Activated T-cell treated with anti-CD3 and anti-CD28 coated beads, Interleukin-2, amount 50 U/mL, for 1 hour (primary cell): ENCODE data around the gene IBTK.
A peak's percentile ranks its signal among the peaks of the same experiment; 100 is the strongest.
"Not testable (repeated sequence)": the region's sequence is repeated elsewhere in the genome, so short reads cannot be mapped to it uniquely, and the experiment has no call there.

Experiments used
- DNase-seq: peaks from one replicate; pipeline ENCODE4 v3.0.0-alpha.2; 2020

The IBTK gene

GRCh38 chr6:82247505-82248272 is at the start of gene IBTK:
IBTK (minus strand) TSS chr6:82247744; CDS start chr6:82240486, 7,258 bp downstream.
- DNase-seq: peak; percentile 96

GRCh38 chr6:82283771-82284410 is 36.3 kb upstream of the IBTK start:
- DNase-seq: no peak

- DNase-seq: not testable (repeated sequence)
These were observed 34.0 kb upstream of the IBTK start for GRCh38 chr6:82281550-82281949.

- no peak for DNase-seq
These were observed 30.1 kb upstream of the IBTK start for GRCh38 chr6:82277686-82278085.

GRCh38 chr6:82275686-82276085 is 28.1 kb upstream of the IBTK start:
- no peak for DNase-seq

- no peak for DNase-seq
These were observed 25.8 kb upstream of the IBTK start for GRCh38 chr6:82273295-82273694.

GRCh38 chr6:82270881-82271635 is 23.5 kb upstream of the IBTK start:
- no peak for DNase-seq

GRCh38 chr6:82268301-82268846 is 20.8 kb upstream of the IBTK start:
- no peak for DNase-seq

GRCh38 chr6:82264824-82265223 is 17.3 kb upstream of the IBTK start:
- no peak for DNase-seq

GRCh38 chr6:82264321-82264720 is 16.8 kb upstream of the IBTK start:
- DNase-seq: no peak

- DNase-seq: no peak
These were observed 16.4 kb upstream of the IBTK start for GRCh38 chr6:82263916-82264315.

- no peak for DNase-seq
These were observed 13.6 kb upstream of the IBTK start for GRCh38 chr6:82260997-82261732.

GRCh38 chr6:82259389-82259788 is 11.8 kb upstream of the IBTK start:
- no peak for DNase-seq

- DNase-seq: no peak
These were observed 9.7 kb upstream of the IBTK start for GRCh38 chr6:82257088-82257774.

- not testable (repeated sequence) for DNase-seq
These were observed 7.2 kb upstream of the IBTK start for GRCh38 chr6:82254722-82255121.

GRCh38 chr6:82251942-82252341 is 4.4 kb upstream of the IBTK start:
- DNase-seq: no peak

- DNase-seq: no peak
These were observed 2.1 kb upstream of the IBTK start for GRCh38 chr6:82249381-82250253.

GRCh38 chr6:82248273-82248735 is 760 bp upstream of the IBTK start:
- DNase-seq: no peak

GRCh38 chr6:82246802-82247504 is 591 bp downstream of the IBTK start:
- no peak for DNase-seq

GRCh38 chr6:82246370-82246769 is 1.2 kb downstream of the IBTK start:
- DNase-seq: no peak
